Measurements from ENCODE around the gene CLCC1.
A peak's percentile ranks its signal among the peaks of the same experiment; 100 is the strongest.
"Not testable (repeated sequence)": the region's sequence is repeated elsewhere in the genome, so short reads cannot be mapped to it uniquely, and the experiment has no call there.

Gene CLCC1, protein sequence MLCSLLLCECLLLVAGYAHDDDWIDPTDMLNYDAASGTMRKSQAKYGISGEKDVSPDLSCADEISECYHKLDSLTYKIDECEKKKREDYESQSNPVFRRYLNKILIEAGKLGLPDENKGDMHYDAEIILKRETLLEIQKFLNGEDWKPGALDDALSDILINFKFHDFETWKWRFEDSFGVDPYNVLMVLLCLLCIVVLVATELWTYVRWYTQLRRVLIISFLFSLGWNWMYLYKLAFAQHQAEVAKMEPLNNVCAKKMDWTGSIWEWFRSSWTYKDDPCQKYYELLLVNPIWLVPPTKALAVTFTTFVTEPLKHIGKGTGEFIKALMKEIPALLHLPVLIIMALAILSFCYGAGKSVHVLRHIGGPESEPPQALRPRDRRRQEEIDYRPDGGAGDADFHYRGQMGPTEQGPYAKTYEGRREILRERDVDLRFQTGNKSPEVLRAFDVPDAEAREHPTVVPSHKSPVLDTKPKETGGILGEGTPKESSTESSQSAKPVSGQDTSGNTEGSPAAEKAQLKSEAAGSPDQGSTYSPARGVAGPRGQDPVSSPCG

DNA sequence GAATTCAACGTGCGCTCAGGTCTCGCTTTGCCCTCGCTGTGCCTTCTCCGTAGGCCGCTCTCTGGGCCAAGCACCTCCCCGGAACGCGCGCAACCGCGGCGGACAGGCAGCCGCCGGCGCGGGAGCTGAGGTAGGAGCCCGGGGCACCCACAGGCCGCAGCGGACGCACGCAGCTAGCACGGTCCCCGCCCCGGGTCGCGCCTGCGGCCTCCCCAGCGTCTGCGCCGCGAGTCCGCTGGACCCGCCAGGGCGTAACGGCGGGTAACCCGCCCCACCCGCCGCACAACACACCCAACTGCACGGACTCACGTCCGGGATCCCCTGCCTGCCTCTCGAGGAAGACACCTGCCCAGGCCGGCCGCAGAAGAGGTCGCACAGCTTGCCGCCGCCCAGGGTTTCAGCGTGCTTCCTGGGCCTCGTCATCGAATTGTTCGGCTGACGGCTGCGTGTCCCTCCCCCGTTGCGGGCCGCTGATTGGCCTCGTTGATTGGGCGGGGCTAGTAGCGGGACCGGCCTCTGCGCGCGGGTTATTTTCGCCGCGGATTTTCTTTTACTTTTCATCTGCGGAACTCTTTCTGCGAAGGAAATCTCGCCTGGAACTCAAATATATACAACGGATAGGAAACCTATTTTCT is at the start of gene CLCC1:
CLCC1 (minus strand) TSS at position 433 of the 635 bp plus-strand sequence. CDS start 13,047 bp downstream, outside the sequence.
- DNase-seq (ENCODE audit: low read depth), result peak; percentile 84

DNA sequence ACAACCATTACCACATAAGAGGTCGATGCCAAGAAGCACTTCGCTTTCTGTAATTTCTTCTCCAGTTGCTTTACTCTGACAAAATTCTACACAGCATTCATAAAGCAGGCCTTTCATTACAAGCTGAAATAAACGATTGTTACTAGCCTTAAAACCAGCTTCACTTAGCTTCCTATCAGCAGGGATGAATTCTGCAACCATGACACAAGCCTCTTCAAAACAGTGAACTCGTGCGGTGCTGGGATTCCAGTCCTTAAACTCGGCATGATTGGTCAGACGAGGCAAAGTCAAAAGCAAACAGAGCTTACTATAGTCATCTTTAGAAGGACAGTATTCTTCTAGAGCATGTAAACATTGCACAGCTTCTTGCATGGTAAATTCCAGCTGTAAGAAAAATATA is 48.1 kb upstream of the CLCC1 start:
- DNase-seq (ENCODE audit: low read depth), result no peak

DNA sequence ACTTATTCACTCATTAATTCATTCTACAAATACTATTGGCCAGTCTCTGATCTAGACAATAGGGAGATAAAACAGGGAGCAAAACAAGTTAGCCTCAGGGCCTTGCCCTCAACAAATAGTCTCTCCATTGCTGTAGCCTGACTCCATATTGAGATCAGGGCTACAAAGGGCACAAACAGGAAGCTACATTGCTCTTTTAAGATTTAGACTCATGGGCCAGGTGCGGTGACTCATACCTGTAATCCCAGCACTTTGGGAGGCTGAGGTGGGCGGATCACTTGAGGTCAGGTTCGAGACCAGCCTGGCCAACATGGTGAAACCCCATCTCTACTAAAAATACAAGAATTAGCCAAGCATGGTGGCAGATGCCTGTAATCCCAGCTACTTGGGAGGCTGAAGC is 33.3 kb upstream of the CLCC1 start:
- not testable (repeated sequence) for DNase-seq (ENCODE audit: low read depth)

DNA sequence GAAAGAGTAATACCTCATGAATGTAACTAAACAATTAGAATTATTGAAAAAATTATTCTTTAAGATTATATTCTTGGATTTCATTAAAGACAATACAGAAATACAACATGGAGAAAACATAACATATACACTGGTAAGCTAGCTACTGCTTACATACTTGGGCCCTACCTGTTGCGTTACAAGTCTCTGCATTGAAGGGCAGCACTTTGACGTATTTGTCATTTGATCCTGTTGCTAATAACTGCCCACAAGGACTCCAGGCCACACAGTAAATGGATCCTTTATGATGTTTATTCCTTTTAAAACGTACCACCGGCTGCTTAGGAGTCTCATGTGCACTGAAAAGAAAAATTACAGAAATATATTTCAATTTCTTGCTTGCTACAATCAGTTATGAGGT is 19.8 kb upstream of the CLCC1 start:
- DNase-seq (ENCODE audit: low read depth), result no peak

DNA sequence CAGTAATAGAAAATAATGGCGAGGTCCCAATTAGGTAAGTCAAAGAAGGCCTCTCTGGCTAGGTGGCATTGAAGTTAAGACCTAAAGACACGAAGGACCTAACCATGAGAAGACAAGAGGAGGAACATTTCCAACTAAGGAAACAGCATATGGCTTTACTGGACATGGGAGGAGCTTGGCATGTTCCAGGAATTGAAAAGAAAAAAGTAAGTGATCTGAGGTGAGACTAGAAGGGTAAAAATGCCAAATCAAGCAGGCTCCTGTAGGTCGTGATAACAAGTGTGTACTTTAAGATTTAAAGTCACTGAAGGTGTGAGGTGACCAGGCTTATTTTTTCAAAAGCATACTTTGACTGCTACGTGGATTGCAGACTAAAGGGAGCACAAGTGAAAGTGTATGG is 13.4 kb upstream of the CLCC1 start:
- DNase-seq (ENCODE audit: low read depth), result no peak

DNA sequence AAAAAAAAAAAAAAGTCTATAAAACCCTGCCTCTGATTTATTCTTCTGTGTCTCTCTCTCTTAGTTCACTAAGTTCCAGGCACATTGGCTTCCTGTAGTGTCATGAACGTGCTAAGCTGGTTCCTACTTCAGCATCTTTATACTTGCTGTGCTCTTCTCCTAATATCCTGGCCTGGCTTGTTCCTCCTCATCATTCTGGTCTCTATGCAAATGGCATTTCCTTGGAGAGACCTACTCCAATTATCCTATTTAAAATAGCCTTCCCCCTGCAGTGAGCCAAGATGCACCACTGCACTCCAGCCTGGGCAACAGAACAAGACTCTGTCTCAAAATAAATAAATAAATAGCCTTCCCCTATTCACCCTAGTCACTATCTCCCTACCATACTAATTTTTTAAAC is 9.7 kb upstream of the CLCC1 start:
- DNase-seq (ENCODE audit: low read depth), result no peak

DNA sequence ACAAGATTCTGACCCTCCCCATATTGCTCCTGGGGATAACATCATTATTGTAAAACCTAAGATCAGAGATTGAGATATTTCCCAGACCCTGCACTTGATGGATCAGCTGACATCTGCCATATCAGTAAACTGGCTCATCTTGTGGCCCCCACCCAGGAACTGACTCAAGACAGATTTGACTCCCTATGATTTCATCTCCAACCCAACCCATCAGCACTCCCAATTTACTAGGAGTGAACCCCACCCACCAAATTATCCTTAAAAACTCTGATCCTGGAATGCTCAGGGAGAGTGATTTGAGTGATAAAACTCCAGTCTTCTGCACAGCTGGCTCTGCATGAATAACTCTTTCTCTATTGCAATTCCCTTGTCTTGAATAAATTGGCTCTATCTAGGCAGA is 6.1 kb upstream of the CLCC1 start:
- DNase-seq (ENCODE audit: low read depth), result no peak

DNA sequence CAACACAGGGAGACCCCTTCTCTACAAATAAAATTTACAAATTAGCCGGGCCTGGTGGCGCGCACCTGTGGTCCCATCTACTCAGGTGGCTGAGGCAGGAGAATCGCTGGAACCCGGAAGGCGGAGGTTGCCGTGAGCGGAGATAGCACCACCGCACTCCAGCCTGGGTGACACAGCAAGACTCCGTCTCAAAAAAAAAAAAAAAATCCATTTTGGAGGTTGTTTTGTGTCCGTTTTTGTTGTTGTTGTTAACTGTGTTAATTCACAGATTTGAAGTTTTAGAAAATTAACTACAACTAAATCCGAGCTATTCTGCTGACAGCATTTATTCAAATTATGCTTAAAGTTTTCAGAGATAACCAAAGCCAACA is 618 bp downstream of the CLCC1 start:
- no peak for DNase-seq (ENCODE audit: low read depth)

DNA sequence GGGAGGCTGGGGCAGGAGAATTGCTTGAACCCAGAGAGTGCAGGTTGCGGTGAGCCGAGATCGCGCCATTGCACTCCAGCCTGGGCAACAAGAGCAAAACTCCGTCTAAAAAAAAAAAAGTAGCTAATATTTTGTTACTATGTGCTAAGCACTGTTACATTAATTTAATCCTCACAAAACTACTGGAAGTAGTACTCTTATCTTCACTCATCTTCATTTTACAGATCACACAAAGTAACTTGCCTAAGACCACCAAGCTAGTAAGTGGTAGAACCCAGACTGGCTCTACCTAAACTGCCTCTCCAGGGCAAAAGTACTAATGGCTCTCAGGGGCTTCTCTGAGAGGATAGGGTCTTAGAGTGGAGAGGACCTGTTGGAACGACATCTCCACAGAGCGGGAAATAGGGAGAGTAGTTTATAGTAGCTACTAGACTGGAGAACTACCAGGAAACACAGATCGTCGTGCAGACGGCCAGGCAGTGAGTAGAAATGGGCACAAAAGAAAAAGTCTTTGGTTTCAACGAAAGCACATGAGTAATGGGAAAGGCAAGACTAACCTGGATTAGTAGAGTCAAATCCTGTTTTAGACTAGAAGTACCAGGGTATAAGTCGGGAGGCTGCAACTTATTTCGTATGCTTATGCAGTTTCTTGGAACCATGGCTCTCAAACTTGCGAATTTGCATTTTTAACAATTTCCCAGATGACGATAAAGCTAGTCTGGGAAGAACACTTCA is 1.4 kb downstream of the CLCC1 start:
- no peak for DNase-seq (ENCODE audit: low read depth)

DNA sequence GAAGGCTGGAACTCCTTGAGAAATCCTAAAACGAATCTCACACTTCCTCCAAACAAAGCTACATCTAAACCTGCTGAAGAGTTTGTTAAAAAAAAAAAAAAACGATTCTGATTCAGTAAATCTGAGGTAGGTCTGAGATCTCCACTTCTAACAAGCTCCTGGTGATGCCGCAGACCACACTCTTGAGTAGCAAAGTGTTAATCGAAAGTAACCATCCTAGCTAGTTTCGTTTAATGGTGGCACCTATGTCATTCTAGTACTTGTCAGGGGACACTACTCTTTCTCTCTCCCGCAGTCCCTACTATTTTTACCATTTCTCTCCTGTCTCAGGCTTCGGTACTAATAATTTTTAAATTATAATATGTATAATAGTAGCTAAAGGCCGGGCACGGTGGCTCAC is 2.1 kb downstream of the CLCC1 start:
- no peak for DNase-seq (ENCODE audit: low read depth)

DNA sequence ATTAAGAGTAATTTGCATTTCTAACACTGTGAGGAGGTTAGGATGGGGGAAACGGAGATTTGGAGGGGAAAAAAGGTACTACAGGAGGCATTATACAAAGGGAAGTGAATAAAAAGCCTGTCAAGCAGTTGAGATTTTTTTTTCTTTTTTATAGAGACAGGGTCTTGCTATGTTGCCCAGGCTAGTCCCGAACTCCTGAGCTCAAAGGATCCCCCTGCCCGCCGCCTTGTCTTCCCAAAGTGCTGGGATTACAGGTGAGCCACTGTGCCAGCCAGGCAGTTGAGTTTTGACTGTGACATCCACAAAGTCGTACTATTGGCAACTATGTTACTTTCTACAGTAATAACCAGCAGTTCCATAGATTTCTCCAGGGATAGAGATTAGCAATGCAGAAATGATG is 2.6 kb downstream of the CLCC1 start:
- no peak for DNase-seq (ENCODE audit: low read depth)

DNA sequence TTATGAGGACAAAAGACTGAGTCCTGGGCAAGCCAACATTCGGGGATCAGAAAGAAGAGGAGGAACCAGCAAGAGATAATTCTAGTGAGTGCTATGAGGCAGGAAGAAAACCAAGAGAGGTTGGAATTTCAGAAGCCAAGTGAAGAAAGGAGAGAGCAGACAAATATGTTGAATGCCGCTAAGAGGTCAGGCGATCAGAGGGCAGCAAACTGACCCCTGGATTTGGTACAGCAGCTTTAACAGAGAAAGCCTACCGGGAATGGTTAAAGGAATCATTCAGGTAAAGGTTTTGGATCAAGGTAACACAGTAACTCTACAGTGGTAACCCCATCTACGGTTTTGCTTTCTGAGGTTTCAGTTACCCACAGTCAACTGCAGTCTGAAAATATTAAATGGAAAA is 5.4 kb downstream of the CLCC1 start:
- DNase-seq (ENCODE audit: low read depth), result no peak

DNA sequence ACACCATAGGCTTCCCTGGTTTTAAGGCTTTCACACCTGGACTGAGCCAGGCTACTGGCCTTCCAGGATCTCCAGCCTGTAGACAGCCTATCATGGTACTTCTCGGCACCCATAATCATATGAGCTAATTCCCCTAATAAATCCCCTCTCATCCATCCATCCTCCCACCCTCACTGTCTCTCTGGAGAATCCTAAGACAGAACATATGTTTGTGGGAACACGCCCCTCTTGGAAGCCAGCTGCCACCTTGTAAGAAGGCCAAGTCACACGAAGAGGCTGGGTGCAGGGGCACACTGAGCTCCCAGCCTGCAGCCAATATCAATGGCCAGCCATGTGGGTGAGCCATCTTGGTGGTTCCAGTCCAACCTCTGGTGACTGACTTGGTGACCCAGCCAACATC is 7.4 kb downstream of the CLCC1 start:
- no peak for DNase-seq (ENCODE audit: low read depth)

DNA sequence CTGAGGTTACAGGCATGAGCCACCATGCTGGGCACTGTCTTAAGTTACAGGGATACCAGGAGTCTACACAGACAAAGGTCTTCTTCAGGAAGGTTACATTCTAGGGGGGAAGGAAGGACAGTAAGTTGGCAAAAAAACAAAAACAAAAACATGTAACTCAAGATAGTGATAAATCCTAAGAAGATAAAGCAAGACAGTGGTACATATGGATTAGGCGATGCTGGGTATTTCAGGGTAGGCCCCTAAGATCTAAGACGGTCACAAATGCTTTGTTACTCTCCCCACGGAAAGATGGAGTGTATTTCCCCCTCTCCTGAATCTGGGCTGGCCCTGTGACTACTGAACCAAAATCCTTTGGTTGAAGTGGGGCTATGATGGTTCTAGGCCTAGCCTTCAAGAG is 8.2 kb downstream of the CLCC1 start:
- DNase-seq (ENCODE audit: low read depth), result no peak

DNA sequence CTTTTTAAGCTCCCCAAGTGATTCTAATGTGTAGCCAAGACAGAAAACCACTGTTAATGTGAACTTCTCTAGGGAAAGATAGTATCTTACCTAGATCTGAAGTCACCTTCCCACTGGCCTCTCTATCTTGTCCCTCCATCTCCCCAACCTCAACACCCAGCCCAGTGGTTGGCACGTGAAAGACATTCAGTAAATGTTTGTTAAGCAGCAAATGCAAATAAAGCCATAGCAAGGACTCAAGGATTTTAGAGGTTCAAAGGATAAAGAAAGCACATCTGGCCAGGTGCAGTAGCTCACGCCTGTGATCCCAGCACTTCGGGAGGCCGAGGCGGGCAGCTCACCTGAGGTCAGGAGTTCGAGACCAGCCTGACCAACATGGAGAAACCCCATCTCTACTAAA is 9.8 kb downstream of the CLCC1 start:
- no peak for DNase-seq (ENCODE audit: low read depth)

DNA sequence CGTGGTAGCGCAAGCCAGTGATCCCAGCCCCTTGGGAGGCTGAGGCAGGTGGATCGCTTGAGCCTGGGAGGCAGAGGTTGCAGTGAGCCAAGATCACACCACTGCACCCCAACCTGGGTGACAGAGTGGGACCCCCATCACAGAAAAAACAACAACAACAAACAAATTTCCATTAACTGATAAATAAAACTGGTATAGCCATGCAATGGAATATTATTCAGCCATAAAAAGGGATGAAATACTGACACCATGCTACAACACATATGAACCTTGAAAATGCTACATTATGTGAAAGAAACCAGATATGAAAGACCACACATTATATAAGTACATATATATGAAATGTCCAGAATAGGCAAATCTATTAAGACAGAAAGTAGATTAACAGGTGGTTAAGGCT is 12.0 kb downstream of the CLCC1 start:
- no peak for DNase-seq (ENCODE audit: low read depth)

DNA sequence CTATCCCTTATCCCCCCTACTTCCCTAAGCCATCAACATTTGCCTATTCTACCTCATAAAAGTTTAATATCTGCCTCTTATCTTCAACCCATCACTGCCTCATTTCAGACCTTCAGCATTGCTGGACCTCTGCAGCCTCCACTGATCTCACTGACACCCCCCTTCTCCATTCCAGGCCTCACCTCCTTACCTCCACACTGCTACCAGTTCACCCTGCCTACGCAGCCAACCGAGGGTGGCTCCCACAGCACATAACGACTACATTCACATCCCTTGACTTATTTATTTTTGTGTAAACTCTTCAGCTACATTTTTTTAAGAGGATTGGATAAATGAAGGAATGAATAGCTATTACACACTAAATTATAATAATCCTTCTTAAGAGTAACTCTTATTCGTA is 14.2 kb downstream of the CLCC1 start:
- DNase-seq (ENCODE audit: low read depth), result no peak

DNA sequence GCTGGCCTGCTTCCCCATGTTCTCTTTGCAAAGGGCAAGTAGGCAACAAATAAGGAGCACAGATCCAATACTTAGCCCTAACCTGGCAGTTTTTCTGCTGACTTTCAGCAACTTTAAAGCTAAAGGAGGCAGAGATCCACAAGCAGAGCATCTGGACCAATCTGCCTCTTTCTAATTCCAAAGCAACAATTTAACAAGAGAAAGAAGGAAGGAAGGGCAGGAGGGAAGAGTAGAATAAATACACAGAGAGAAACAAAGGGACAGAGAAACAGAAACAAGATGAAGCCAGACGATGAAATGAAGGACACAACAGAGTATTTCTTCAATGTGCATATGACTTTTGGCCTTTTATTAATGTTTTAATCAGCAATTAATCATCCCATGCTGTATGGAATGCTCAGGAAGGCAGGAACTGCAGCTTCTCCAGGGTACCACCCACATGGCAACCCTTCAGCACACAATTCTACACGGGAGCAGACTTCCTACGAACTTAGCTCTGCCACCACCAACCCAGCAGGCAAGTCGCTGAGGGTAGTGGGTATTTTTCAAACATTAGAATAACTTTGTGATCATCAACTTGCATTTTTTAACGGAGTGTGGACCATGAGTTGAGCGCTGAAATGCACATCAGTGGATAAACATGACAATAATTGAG is 15.3 kb downstream of the CLCC1 start:
- no peak for DNase-seq (ENCODE audit: low read depth)

DNA sequence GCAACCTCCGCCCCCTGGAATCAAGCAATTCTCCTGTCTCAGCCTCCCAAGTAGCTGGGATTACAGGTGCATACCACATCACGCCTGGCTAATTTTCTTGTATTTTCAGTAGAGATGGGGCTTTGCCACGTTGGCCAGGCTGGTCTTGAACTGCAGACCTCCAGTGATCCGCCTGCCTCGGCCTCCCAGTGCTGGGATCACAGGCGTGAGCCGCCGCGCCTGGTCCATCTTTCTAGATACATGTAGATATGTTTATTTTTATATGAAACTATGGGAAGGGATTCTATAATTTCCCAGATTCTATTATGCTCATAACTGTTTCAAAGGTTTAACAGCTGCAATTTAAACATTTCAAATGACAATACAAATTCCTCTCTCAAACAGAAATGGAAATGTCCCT is 27.1 kb downstream of the CLCC1 start:
- DNase-seq (ENCODE audit: low read depth), result no peak

DNA sequence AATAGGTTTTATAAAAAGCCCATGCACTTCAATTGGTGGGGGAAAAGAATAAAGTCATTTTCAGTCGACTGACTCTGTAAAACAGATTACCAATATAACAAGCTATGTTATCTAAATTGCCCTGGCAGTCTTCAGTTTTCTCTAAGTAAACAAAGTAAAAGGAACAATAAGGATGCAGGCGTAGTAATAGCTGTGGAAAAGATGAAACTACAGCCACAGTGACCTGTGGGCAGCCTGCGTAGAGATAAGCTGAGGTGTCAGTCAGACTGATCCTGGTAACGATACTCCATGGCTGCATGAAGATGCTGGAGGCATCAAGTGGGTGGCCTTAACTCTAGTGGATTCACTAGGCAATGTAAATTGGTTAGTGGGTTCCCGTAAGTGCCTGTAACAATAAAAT is 29.3 kb downstream of the CLCC1 start:
- no peak for DNase-seq (ENCODE audit: low read depth)

DNA sequence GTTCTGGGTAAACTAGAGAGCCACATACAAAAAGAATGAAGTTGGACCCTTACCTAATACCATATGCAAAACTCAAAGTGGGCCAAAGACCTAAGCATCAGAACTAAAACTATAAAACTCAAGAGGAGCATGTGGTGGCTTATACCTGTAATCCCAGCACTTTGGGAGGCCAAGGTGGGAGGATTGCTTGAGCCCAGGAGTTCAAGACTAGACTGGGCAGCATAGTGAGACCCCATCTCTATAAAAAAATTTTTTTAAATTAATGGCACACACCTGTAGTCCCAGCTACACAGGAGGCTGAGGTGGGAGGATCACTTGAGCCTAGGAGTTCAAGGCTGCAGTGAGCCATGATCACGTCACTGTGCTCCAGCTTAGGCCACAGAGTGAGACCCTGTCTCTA is 35.7 kb downstream of the CLCC1 start:
- DNase-seq (ENCODE audit: low read depth), result not testable (repeated sequence)

DNA sequence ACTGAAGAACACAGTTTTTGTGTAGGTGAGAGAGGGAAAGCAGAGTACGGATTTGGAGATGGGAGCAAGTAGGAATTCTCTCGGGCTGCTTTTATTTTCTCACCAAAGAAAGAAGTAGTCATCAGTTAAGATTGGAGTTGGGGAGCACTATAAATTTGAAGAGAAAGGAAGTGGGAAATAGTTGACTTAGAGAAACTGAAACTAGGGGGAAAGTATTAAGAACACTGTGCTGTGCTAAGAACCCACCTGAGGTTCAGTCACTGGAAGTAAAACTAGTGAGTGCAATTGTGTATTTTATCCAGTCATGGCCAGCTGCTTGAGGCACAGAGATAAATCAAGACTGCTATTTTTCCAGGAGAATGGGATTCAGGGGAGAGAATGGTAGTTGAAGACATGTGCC is 37.4 kb downstream of the CLCC1 start:
- DNase-seq (ENCODE audit: low read depth), result no peak
